ENCODE results near the gene CETP. TPM values are rescaled to one million over a fixed set of nuclear protein-coding genes. Genes with fewer than 3 reads are reported as not detected.

The CETP gene
- total RNA-seq, 4 donors from 2014 or later = 0.72 to 1.7 TPM; not detected in 2

- Histone ChIP-seq H3K9me3 (no peaks in the 10 kb centered on the region), H3K4me1 (peaks cover 20% of the 10 kb centered on the region), H3K4me3 (no peak overlapping the region), H3K27ac (no peak overlapping the region), H3K36me3 (no peaks in the 10 kb centered on the region), H3K27me3 (no peaks in the 10 kb centered on the region)
- no peak for DNase-seq (ENCODE audit: low spot score in 2 of 2)
- TF ChIP-seq POLR2AphosphoS5 (IDR thresholded peaks at IDR 0.05) (no peak), POLR2A (IDR thresholded peaks at IDR 0.05) (no peak), EP300 (IDR thresholded peaks at IDR 0.05) (no peak)
- TF ChIP-seq, protein P1, sequence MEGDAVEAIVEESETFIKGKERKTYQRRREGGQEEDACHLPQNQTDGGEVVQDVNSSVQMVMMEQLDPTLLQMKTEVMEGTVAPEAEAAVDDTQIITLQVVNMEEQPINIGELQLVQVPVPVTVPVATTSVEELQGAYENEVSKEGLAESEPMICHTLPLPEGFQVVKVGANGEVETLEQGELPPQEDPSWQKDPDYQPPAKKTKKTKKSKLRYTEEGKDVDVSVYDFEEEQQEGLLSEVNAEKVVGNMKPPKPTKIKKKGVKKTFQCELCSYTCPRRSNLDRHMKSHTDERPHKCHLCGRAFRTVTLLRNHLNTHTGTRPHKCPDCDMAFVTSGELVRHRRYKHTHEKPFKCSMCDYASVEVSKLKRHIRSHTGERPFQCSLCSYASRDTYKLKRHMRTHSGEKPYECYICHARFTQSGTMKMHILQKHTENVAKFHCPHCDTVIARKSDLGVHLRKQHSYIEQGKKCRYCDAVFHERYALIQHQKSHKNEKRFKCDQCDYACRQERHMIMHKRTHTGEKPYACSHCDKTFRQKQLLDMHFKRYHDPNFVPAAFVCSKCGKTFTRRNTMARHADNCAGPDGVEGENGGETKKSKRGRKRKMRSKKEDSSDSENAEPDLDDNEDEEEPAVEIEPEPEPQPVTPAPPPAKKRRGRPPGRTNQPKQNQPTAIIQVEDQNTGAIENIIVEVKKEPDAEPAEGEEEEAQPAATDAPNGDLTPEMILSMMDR (IDR thresholded peaks at IDR 0.05) = no peak
- 95% methylated on average over 4 of the region's 4 CpGs for WGBS
These were observed 32.1 kb upstream of the CETP start for GRCh38 chr16:56929639-56930038.

DNA sequence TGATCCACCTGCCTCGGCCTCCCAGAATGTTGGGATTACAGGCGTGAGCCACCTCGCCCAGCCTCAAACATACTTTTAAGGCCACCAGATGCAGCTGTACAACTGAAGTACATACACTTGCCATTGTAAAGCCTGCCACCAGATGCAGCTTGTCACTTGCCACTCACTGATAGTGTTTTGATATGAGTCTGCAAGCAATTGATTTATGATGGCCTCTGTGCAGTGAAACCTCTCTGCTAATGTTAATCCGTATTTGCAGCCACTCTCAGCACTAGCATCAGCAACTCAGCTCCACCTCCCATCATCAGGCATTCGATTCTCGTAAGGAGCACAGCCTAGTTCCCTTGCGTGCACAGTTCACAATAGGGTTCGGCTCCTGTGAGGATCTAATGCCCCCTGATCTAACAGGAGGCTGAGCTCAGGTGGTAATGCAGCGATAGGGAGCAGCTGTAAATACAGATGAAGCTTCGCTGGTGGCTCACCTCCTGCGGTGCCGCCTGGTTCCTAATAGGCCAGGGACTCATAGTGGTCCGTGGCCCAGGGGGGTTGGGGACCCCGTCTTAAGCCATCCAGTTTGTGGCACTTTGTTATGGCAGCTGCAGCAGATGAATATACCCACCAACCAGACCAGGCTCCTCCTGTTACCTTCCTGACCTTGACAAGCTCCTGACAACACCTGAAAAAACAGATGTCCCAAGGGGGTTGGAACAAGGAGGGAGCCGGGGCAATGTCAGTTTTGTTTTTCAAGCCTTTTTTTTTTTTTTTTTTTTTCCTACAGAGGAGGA is 31.1 kb upstream of the CETP start:
- H3K9me3 ChIP-seq = no peaks in the 10 kb centered on the region
- H3K27ac ChIP-seq = peak overlapping the region; percentile 97
- no peak for TF ChIP-seq POLR2AphosphoS5 (IDR thresholded peaks at IDR 0.05)
- TF ChIP-seq, protein P1 (IDR thresholded peaks at IDR 0.05) = no peak
- no peak for TF ChIP-seq POLR2A (IDR thresholded peaks at IDR 0.05)
- TF ChIP-seq EP300 (IDR thresholded peaks at IDR 0.05) = no peak
- no peak overlapping the region for H3K4me3 ChIP-seq
- H3K36me3 ChIP-seq = peaks cover under 1% of the 10 kb centered on the region
- peaks cover 29% of the 10 kb centered on the region for H3K4me1 ChIP-seq
- no peaks in the 10 kb centered on the region for H3K27me3 ChIP-seq
- 79% methylated on average over 14 of the region's 15 CpGs for WGBS
- DNase-seq (ENCODE audit: low spot score in 2 of 2) = no peak

DNA sequence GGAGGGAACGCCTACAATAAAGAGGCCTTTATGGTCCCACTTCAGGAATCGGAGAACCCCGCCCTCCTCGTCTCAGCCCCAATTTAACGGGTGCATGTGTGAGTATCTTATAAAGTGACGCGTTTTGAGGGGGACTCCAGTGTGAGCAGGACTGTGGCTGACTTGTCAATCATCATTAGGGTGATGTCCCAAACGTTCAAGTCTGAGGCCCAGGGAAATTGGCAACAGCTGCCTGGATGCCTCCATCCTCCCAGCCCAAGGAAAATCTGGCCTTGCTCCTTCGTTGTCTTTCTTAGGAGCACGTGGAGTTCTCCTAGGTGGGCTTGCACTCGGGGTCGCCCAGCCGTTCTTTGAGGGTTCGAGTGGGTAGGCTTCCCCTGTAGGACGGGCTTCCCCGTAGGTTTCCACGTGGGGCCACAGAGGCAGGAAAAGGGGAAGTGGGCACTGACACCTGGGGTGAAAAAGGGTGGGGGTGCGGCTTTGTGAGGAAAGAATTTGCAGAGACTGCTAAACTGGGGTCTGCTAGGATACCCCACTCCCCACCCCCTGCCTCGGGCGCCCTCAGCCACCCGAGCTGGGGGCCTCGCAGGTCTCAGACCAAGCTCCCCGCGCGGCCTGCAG is 30.4 kb upstream of the CETP start:
- no peak for DNase-seq (ENCODE audit: low spot score in 2 of 2)
- peak overlapping the region; percentile 84 for H3K4me3 ChIP-seq
- H3K27me3 ChIP-seq = no peaks in the 10 kb centered on the region
- peaks cover 7% of the 10 kb centered on the region for H3K36me3 ChIP-seq
- H3K9me3 ChIP-seq = no peaks in the 10 kb centered on the region
- H3K27ac ChIP-seq = peak overlapping the region; percentile 97
- WGBS = 9% methylated on average over 25 of the region's 25 CpGs
- H3K4me1 ChIP-seq = peaks cover 36% of the 10 kb centered on the region
- no peak for TF ChIP-seq POLR2AphosphoS5 (IDR thresholded peaks at IDR 0.05)
- TF ChIP-seq, protein P1 (IDR thresholded peaks at IDR 0.05) = no peak
- TF ChIP-seq POLR2A (IDR thresholded peaks at IDR 0.05) = no peak
- TF ChIP-seq EP300 (IDR thresholded peaks at IDR 0.05) = no peak

- under 1% methylated on average over 64 of the region's 83 CpGs for WGBS
These were observed 29.6 kb upstream of the CETP start, which contains the start of gene HERPUD1 for GRCh38 chr16:56931892-56932720. Gene HERPUD1, plus strand, starts transcription at chr16:56932142. Its CDS starts 103 bp downstream, at chr16:56932245.

More at GRCh38 chr16:56931892-56932720, 29.6 kb upstream of the CETP start, which contains the start of gene HERPUD1:
- Histone ChIP-seq H3K4me1 (peaks cover 43% of the 10 kb centered on the region), H3K9me3 (no peaks in the 10 kb centered on the region), H3K36me3 (peaks cover 14% of the 10 kb centered on the region), H3K4me3 (peak within 1 kb of the TSS; percentile 84), H3K27me3 (no peaks in the 10 kb centered on the region), H3K27ac (peak within 1 kb of the TSS; percentile 97)
- TF ChIP-seq EP300 (IDR thresholded peaks at IDR 0.05) (no peak), POLR2AphosphoS5 (IDR thresholded peaks at IDR 0.05) (peak; percentile 93 to 99 (median 95)), POLR2A (IDR thresholded peaks at IDR 0.05) (peak; percentile 77 to 96)
- TF ChIP-seq, protein P1 (IDR thresholded peaks at IDR 0.05) = peak in 1 of 2 donors; percentile 17
- peak; percentile 99 to 100 for DNase-seq (ENCODE audit: low spot score in 2 of 2)

All from suprapubic skin (tissue), 4 donors.